DND-41 (cell line): ENCODE data around the gene TMEFF1.

Experiments used
- CTCF ChIP-seq: IDR thresholded peaks from 2 replicates; pipeline ENCODE4 v1.5.1; 2012; ENCODE audit warnings: borderline replicate concordance, low read length, moderate library complexity, mild to moderate bottlenecking; ENCODE audit not compliant: poor library complexity, severe bottlenecking; ENCODE audit errors: extremely low read depth
- EZH2 ChIP-seq: IDR thresholded peaks from 3 replicates; pipeline ENCODE4 v1.6.1; 2012; ENCODE audit warnings: borderline replicate concordance, low read depth, mild to moderate bottlenecking, moderate library complexity, low read length, inconsistent platforms; ENCODE audit not compliant: severe bottlenecking

GRCh38 chr9:100488177-100488576 is 15.2 kb downstream of the TMEFF1 start:
- TF ChIP-seq CTCF = no peak
- no peak for TF ChIP-seq EZH2
